ENCODE data around the gene FAM241B.

The FAM241B gene

DNA sequence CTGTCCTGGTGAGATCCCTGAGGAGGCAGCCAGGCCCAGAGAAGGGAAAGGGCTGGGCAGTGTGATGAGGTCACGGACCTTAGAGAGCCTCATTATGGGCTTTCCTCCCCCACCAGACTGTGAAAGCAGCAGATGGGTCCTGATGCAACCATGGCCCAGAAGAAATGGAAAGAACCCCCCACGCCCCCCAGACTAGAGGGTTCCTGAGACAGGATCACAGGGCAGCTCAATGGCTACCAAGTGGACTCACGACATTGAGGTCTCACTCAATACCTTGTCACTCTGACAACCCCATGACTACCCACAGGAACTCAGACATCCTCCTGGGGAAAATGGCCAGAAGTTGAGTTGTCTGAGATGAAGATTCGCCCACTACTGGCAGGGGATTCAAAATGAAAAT is 36.7 kb downstream of the FAM241B start:
- no peak for DNase-seq

DNA sequence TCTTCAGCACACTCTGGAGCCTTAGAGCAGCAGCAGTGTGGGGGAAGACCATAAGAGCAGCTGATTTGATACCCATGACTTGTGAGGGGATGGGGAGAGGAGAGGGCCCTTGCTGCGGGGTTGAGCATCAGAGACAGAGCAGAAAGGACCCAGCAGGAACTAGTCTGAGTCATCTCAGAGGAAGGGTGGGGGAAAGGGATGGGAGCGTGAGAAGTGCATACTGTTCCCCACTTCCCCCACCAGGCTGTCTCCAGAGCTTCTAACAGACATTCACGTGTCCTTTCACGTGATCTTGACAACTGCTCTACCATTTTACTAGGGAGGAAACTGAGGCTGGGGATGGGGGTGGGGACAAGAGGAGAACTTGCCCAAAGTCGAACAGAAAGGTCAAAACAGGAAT is 38.7 kb downstream of the FAM241B start:
- DNase-seq: no peak

DNA sequence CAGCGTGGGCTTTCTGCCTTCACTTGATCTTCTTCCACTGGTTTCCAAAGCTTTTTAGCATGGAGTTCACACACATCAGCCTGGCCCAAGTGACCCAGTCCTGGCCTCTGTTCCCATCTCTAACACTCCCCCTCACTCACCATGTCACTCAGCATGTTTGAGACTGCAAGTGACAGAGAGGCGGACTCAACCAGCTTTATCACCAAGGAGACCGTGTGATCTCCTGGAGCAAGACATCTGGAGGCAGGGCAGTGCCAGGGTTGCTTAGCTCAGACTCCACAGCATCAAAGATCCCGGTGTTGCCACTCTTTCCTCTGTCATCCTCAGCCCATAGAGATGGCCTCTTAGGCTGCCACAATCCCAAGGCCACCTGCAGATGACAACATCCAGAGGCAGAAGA is 39.4 kb downstream of the FAM241B start:
- peak; percentile 77 for DNase-seq

DNA sequence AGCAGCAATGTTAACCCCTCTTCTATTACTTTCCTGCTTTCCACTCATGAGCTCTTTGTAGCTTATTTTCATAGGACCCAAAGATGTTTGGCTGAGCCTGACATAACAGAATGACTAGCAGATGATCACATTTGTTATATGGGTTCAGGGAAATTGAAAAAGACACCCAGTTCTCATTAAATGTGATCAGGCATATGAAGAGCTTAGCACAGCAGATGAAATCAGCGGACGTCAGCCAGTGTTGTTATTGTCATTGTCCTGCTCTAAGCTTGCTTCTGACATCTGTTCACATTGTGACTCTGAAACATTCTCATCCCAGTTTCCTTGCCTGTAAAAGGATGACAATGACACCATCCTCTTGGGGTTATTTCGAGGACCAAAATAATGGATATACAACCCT is 43.5 kb downstream of the FAM241B start:
- no peak for DNase-seq

DNA sequence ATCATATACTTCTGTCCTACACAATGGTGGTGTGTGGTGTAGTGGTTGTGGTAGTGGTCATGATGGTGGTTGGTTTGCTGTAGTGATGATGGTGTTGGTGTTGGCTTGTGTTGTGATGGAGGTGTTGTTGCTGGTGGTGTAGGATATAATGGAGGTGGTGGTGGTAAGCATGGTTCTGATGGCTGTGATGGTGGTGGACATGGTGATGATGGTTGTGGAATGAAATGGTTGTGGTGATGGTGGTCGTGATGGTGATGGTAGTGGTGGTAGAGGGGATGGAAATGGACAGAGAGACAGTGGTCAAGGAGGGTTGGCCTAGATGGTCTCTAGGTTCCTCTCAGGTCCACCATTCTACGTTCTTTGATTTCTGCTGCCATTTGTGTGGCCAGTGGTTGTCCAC is 44.7 kb downstream of the FAM241B start:
- no peak for DNase-seq

DNA sequence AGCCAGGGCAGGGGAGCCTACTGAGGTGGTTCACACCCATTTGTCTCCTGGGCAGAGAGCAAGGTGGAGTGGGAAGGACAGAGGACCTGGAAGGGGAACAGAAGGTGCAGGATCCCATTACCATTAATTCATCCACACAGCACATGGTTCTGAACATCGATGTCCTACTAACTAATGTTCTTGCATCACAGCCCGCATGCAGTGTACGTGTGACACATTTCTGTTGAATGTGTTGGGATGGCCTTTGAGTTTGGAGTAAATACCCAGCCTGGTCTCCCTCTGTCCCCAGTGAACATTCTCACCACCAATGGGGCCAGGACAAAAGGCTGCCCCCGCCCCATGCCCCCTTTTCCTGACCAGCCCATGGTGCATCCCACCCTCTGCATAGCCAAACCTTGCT is 46.3 kb downstream of the FAM241B start:
- DNase-seq: no peak

DNA sequence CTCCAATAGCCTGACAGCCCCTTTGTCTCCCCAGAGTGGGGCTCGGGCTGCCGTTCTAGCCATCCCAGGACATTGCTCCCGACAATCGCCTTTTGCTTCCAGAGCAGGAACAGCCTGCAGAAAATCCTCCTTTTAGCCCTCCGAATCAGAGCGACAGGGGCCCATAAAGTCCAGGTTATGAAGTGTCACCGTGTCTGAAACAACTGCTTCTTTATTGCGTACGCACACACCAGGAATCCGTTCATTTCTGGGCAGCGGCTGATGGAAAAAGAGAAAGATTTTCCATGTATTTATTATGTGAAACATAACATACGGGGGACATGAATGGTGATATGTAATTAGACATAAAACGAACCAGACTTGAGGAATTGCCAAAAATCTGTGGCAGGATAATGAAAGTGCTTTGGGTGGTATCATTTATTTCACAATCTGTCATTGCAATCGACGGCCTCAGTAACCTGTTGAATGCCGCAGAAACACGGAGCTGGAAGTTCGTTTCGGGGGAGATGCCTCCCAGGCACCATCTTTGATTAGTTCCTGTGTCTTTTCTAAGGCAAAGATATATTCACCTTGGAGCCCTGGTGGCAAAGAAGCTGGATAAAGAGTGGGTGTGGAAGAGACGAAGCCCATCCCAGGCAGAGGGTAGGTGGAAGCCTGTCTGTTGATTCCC is 48.1 kb downstream of the FAM241B start:
- DNase-seq: no peak

DNA sequence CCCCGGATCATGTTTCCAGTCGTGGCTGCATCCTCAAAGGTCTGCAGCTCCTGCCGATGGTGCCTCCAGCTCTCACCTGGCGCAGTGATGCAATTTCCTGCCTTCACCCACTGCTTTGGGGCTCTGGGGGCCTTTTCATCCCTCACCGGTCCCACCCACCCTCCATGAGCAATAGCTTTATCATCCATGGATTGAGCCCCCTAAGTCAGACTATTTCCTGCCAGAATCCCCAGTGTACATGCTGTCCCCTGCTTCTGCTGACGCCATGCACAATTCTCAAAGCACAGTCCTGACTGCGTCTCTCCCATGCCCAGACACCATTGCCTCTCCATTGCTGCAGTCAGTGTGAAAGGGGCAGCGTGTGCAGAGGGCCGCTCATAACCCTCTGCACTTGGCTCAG is 49.7 kb downstream of the FAM241B start:
- no peak for DNase-seq

DNA sequence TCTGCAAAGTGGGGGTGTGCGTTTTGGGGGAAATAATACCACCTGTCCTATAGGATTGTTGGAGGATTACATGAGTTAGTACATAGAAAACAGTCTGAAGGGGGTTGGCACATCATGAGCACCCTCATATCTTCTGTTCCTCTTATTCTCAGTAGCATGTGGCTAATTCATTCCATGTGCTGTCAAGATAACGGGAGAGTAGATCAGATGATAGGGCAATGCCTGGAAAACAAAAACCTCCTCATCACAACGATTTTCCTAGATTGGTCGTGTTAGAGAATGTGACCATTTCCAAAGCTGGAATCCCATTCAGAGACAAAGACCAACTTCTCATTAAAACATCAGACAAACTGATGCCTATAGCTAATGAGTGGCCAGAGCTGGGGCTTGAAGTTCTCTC is 50.6 kb downstream of the FAM241B start:
- no peak for DNase-seq

DNA sequence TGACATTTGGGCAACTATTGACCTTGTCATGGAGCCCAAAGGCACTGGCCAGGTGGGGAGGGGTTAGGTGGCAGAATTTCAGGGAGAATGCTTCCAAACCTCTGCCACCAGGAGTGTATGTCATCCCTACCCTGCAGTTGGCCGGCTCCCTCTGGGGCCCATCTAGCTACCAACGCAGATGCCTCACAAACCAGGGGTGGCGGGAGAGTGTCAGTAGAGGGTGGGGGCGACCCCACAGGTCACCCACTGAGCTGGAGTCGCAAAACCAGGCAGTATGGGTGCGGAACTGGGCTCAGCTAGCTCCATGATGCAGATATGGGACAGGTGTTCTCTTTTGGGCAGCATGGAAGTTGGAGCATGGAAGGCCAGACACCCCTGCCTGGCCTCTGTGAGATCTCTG is 51.4 kb downstream of the FAM241B start:
- DNase-seq: no peak

DNA sequence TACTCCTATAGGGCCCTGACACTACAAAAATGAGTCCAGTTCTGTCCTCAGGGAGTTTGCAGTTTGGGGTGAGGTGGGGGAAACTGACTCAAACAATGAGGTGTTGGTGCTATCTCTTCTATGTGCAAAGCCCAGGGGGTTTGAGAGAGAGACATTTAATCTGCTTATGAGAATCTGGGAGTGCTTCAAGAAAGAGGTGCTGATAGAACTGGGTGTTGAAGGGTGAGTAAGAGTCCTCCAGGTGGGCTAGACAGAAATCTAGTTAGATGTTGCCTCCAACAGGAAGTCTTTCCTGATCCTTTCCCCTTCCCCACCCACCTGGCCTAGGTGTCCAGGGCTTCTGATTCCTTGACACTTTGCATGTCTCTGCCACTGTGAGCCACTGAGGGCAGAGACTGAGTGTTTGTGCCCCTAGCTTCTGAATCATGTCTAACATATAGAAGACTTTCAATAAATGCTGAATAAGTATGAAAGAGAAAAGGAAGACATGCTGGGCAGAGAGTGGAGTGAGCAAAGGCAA is 53.0 kb downstream of the FAM241B start:
- no peak for DNase-seq

All from eye (tissue), 1 donor.